HCT116 (cell line): Measurements from ENCODE around the gene ENDOD1. TPM values are rescaled to one million over a fixed set of nuclear protein-coding genes. Genes with fewer than 3 reads are reported as not detected.

Experiments used
- ATAC-seq: fragments of 200-7000 bp; cut with Tn5 transposase; 2 replicates; pipeline ENCODE4 v1.9.1; 2020; ENCODE audit warnings: mild to moderate bottlenecking, moderate library complexity
- BruUV-seq: library from RNA; stranded (reverse); fragments of 400-500 nt; replicated peaks from 2 replicates; lab custom pipeline; 2021; lab: Mats Ljungman, UMichigan
- CTCF ChIA-PET: fragments of 300-600 bp; sonication (Branson Sonifier 250); formaldehyde crosslinking; loops from one replicate; lab custom pipeline; 2021; ENCODE audit warnings: antibody characterized with exemption; lab: Charles Lee
- POLR2A ChIA-PET: fragments of 300-600, 350-600 bp; sonication (Branson Sonifier 250); formaldehyde crosslinking; loops from one replicate; lab custom pipeline; 2021; ENCODE audit warnings: antibody characterized with exemption; lab: Charles Lee
- RAD21 ChIA-PET, 2 experiments: fragments of 300-600 bp; sonication (Branson Sonifier 250); formaldehyde crosslinking; loops; one replicate each; lab custom pipeline; 2023; ENCODE audit warnings: low total read pairs in 2 of 2; ENCODE audit not compliant: uncharacterized antibody in 2 of 2, unreplicated experiment in 2 of 2, low non-redundant PET in 1 of 2; lab: Charles Lee
- DNase-seq: peaks from one replicate; pipeline ENCODE4 v3.0.0-alpha.2; 2010; ENCODE audit warnings: low read depth, low spot score
- H2AFZ ChIP-seq: fragments of 200-600 bp; shearing (Covaris generic), sonication (generic); 2 replicates; pipeline ENCODE4 v1.6.1; 2017; ENCODE audit warnings: low read depth, mixed run types, mixed read lengths, antibody characterized with exemption, low read length; ENCODE audit not compliant: poor library complexity, severe bottlenecking
- H3K27ac ChIP-seq: 2 replicates; pipeline ENCODE4 v1.5.1; 2012; ENCODE audit warnings: low read depth, low read length
- H3K27me3 ChIP-seq: fragments of 200-600 bp; sonication (generic); 2 replicates; pipeline ENCODE4 v1.6.1; 2016; ENCODE audit warnings: mixed run types, low read length, mixed read lengths; ENCODE audit not compliant: insufficient read depth
- H3K36me3 ChIP-seq, 2 experiments: fragments of 200-500 bp in 1 of 2; fragments of 200-600 bp in 1 of 2; sonication (Bioruptor generic) in 1 of 2; sonication (generic) in 1 of 2; 2 replicates each; pipeline versions ENCODE4 v1.5.1 to v1.6.1; 2014 to 2016; ENCODE audit warnings: low read length in 2 of 2, inconsistent platforms in 1 of 2, mixed read lengths in 1 of 2, mixed run types in 1 of 2; ENCODE audit not compliant: insufficient read depth in 2 of 2, control insufficient read depth in 1 of 2
- H3K4me1 ChIP-seq, 2 experiments: fragments of 200-600 bp in 1 of 2; sonication (generic) in 1 of 2; 2 replicates each; pipeline versions ENCODE4 v1.5.1 to v1.6.1; 2012 to 2017; ENCODE audit warnings: low read length in 2 of 2, inconsistent platforms in 1 of 2, mild to moderate bottlenecking in 1 of 2, mixed read lengths in 1 of 2, mixed run types in 1 of 2, moderate library complexity in 1 of 2; ENCODE audit not compliant: insufficient read depth in 2 of 2, control insufficient read depth in 1 of 2
- H3K4me2 ChIP-seq: fragments of 200-600 bp; sonication (generic); 2 replicates; pipeline ENCODE4 v1.6.1; 2017; ENCODE audit warnings: mixed run types, low read length, mixed read lengths
- H3K4me3 ChIP-seq, 2 experiments: fragments of 200-600 bp in 1 of 2; sonication (generic) in 1 of 2; replicated peaks in 1 of 2; 2 replicates each; pipeline ENCODE4 v1.5.1; 2011 to 2016; ENCODE audit warnings: low read length in 2 of 2, control low read depth in 1 of 2, low read depth in 1 of 2, mild to moderate bottlenecking in 1 of 2, mixed read lengths in 1 of 2, mixed run types in 1 of 2
- H3K79me2 ChIP-seq: fragments of 200-600 bp; sonication (generic); 2 replicates; pipeline ENCODE4 v1.6.1; 2017; ENCODE audit warnings: mild to moderate bottlenecking, mixed run types, low read length, moderate library complexity, mixed read lengths; ENCODE audit not compliant: insufficient read depth
- H3K9ac ChIP-seq: fragments of 200-600 bp; sonication (generic); 2 replicates; pipeline ENCODE4 v1.6.1; 2016; ENCODE audit warnings: low read length, mixed read lengths
- H3K9me2 ChIP-seq: fragments of 200-600 bp; sonication (generic), shearing (Covaris generic); 2 replicates; pipeline ENCODE4 v1.6.1; 2017; ENCODE audit warnings: mixed run types, mild to moderate bottlenecking, moderate library complexity; ENCODE audit not compliant: insufficient read depth
- H3K9me3 ChIP-seq, 2 experiments: fragments of 200-500 bp in 1 of 2; fragments of 200-600 bp in 1 of 2; sonication (Bioruptor generic) in 1 of 2; sonication (generic) in 1 of 2; 2 replicates each; pipeline ENCODE4 v1.6.1; 2014 to 2017; ENCODE audit warnings: low read length in 2 of 2, mixed read lengths in 2 of 2, inconsistent platforms in 1 of 2, low read depth in 1 of 2, mild to moderate bottlenecking in 1 of 2, mixed run types in 1 of 2, moderate library complexity in 1 of 2; ENCODE audit not compliant: control insufficient read depth in 1 of 2, insufficient read depth in 1 of 2
- H4K20me1 ChIP-seq: fragments of 200-600 bp; sonication (generic), shearing (Covaris generic); 2 replicates; pipeline ENCODE4 v1.6.1; 2017; ENCODE audit warnings: mixed run types, mild to moderate bottlenecking, moderate library complexity; ENCODE audit not compliant: insufficient read depth
- CTCF ChIP-seq, 3 experiments: fragments of 200-600 bp in 1 of 3; sonication (generic) in 1 of 3; IDR thresholded peaks in 2 of 3; conservative IDR thresholded peaks in 1 of 3; 2 replicates each; pipeline ENCODE4 v1.5.1; 2012 to 2017; ENCODE audit warnings: low read depth in 2 of 3, low read length in 2 of 3, antibody characterized with exemption in 1 of 3, borderline replicate concordance in 1 of 3, control low read depth in 1 of 3, mild to moderate bottlenecking in 1 of 3, mixed read lengths in 1 of 3, mixed run types in 1 of 3, moderate library complexity in 1 of 3; ENCODE audit not compliant: insufficient read depth in 1 of 3
- ELF1 ChIP-seq: IDR thresholded peaks from 2 replicates; pipeline ENCODE4 v1.6.1; 2012; ENCODE audit warnings: low read depth, borderline replicate concordance
- POLR2AphosphoS5 ChIP-seq: IDR thresholded peaks from 2 replicates; pipeline ENCODE4 v1.6.1; 2011; ENCODE audit warnings: mild to moderate bottlenecking, low read depth, low read length, moderate library complexity
- REST ChIP-seq: IDR thresholded peaks from 2 replicates; pipeline ENCODE4 v1.6.1; 2012; ENCODE audit warnings: low read depth
- SIN3A ChIP-seq: IDR thresholded peaks from 2 replicates; pipeline ENCODE4 v1.6.1; 2012; ENCODE audit warnings: low read depth
- SRF ChIP-seq: IDR thresholded peaks from 2 replicates; pipeline ENCODE4 v1.6.1; 2012; ENCODE audit warnings: low read depth
- TCF7L2 ChIP-seq: IDR thresholded peaks from 2 replicates; pipeline ENCODE4 v1.7.0; 2011; ENCODE audit warnings: borderline replicate concordance, inconsistent platforms; ENCODE audit not compliant: insufficient read depth, insufficient read length; ENCODE audit errors: extremely low read depth
- ZBTB33 ChIP-seq: IDR thresholded peaks from 2 replicates; pipeline ENCODE4 v1.6.1; 2011; ENCODE audit warnings: mild to moderate bottlenecking, low read length, moderate library complexity; ENCODE audit not compliant: insufficient replicate concordance; ENCODE audit errors: extremely low read depth
- ZFX ChIP-seq: fragments of 450-650 bp; IDR thresholded peaks from 2 replicates; pipeline ENCODE4 v1.6.1; 2017
- ZNF274 ChIP-seq: fragments of 200-500 bp; sonication (Bioruptor generic); IDR thresholded peaks from 2 replicates; pipeline ENCODE4 v1.6.1; 2014; ENCODE audit warnings: mild to moderate bottlenecking, low read depth, low read length, inconsistent platforms
- intact Hi-C: fragments of 100-400 bp; cut with micrococcal nuclease; formaldehyde crosslinking; loops from 2 replicates; pipeline ENCODE4 v1.10.0; 2022
- total RNA-seq: library from RNA; stranded (reverse); gene quantifications from one replicate; pipeline ENCODE4 v1.2.1, GENCODE V29; 2021; ENCODE audit not compliant: unreplicated experiment

Gene ENDOD1
- total RNA-seq, 1 experiment from 2014 or later = 33.6 TPM

- Histone ChIP-seq H2AFZ (no peak overlapping the region), H3K9me3 (no peaks in the 10 kb centered on the region), H3K4me2 (no peak overlapping the region), H3K9me2 (no peaks in the 10 kb centered on the region), H3K4me1 (no peaks in the 10 kb centered on the region), H4K20me1 (no peaks in the 10 kb centered on the region), H3K27ac (no peak overlapping the region), H3K36me3 (no peaks in the 10 kb centered on the region), H3K9ac (no peak overlapping the region), H3K79me2 (no peaks in the 10 kb centered on the region), H3K4me3 (no peak overlapping the region), H3K27me3 (no peaks in the 10 kb centered on the region)
- DNase-seq = no peak
- TF ChIP-seq CTCF (IDR thresholded peaks at IDR 0.05 in 2 of 3, conservative IDR thresholded peaks at IDR 0.05 in 1 of 3; ENCODE audit: borderline replicate concordance in 1 of 3, insufficient read depth in 1 of 3, low read depth in 2 of 3, low read length in 2 of 3) = no peak
- TF ChIP-seq ELF1 = 0 out of 2 replicates have a peak, but pooled peaks have one; percentile 9
- intact Hi-C loops = no loop called here
- no peak for ATAC-seq
- RAD21 ChIA-PET = no interaction called here
- CTCF ChIA-PET = no interaction called here
- BruUV-seq = no TSS peak
- POLR2A ChIA-PET = interaction anchor here (0.9 to 1.1 kb wide), 2 partner anchors 11 kb away, joined by 3 read pairs; partner anchors contain the start of gene SRSF8
Observed at GRCh38 chr11:95055283-95055897, 34.3 kb upstream of the ENDOD1 start.

- H2AFZ ChIP-seq = no peak overlapping the region
- CTCF ChIA-PET = no interaction called here
- H3K4me2 ChIP-seq = no peak overlapping the region
- H3K9me3 ChIP-seq = no peaks in the 10 kb centered on the region
- H4K20me1 ChIP-seq = no peaks in the 10 kb centered on the region
- H3K36me3 ChIP-seq = no peaks in the 10 kb centered on the region
- no peaks in the 10 kb centered on the region for H3K4me1 ChIP-seq
- DNase-seq = no peak
- no peaks in the 10 kb centered on the region for H3K27me3 ChIP-seq
- no peak overlapping the region for H3K27ac ChIP-seq
- RAD21 ChIA-PET = no interaction called here
- no peak overlapping the region for H3K4me3 ChIP-seq
- no TSS peak for BruUV-seq
- ATAC-seq = no peak
- H3K9ac ChIP-seq = no peak overlapping the region
- intact Hi-C loops = no loop called here
- POLR2A ChIA-PET = interaction anchor here (2.2 kb wide), 1 partner anchor 9 kb away, joined by 6 read pairs; the partner anchor contains the start of gene SRSF8
- no peaks in the 10 kb centered on the region; the same call in 1 of the 2 replicates for H3K9me2 ChIP-seq
- H3K79me2 ChIP-seq = no peaks in the 10 kb centered on the region
- no peak for TF ChIP-seq ZBTB33
- TF ChIP-seq TCF7L2 = no peak
- TF ChIP-seq REST = no peak
- no peak for TF ChIP-seq ZNF274
- no peak for TF ChIP-seq ZFX
- no peak for TF ChIP-seq POLR2AphosphoS5
- no peak for TF ChIP-seq SRF
- no peak for TF ChIP-seq SIN3A
Observed at GRCh38 chr11:95057959-95058358, 31.7 kb upstream of the ENDOD1 start.
